GM19324 (cell line): ENCODE data around the gene PIGL.
"Not testable (repeated sequence)": the region's sequence is repeated elsewhere in the genome, so short reads cannot be mapped to it uniquely, and the experiment has no call there.

ENCODE experiments used
- ATAC-seq: cut with Tn5 transposase; IDR thresholded peaks from one replicate; pipeline ENCODE4 v1.9.1; 2021; ENCODE audit warnings: mild to moderate bottlenecking, moderate library complexity; ENCODE audit not compliant: unreplicated experiment, low FRiP score

PIGL gene

GRCh38 chr17:16215965-16216316 is 1.1 kb upstream of the PIGL start:
- no peak for ATAC-seq

GRCh38 chr17:16216341-16217001 is 539 bp upstream of the PIGL start:
- not testable (repeated sequence) for ATAC-seq

- ATAC-seq = no peak
These were observed 5.4 kb downstream of the PIGL start for GRCh38 chr17:16222406-16222805.

GRCh38 chr17:16229912-16230561 is 13.0 kb downstream of the PIGL start:
- ATAC-seq = not testable (repeated sequence)

- no peak for ATAC-seq
These were observed 15.4 kb downstream of the PIGL start for GRCh38 chr17:16232391-16232790.

GRCh38 chr17:16239931-16240330 is 22.9 kb downstream of the PIGL start:
- ATAC-seq = no peak

- no peak for ATAC-seq
These were observed 24.9 kb downstream of the PIGL start for GRCh38 chr17:16241906-16242399.

GRCh38 chr17:16243385-16243784 is 26.4 kb downstream of the PIGL start:
- no peak for ATAC-seq

GRCh38 chr17:16243801-16244567 is 27.0 kb downstream of the PIGL start:
- no peak for ATAC-seq

- no peak for ATAC-seq
These were observed 30.6 kb downstream of the PIGL start for GRCh38 chr17:16247586-16247984.

- ATAC-seq = no peak
These were observed 33.6 kb downstream of the PIGL start for GRCh38 chr17:16250635-16251034.

GRCh38 chr17:16251043-16251442 is 34.0 kb downstream of the PIGL start:
- no peak for ATAC-seq

GRCh38 chr17:16251556-16251955 is 34.5 kb downstream of the PIGL start:
- no peak for ATAC-seq

GRCh38 chr17:16254773-16255400 is 37.9 kb downstream of the PIGL start:
- no peak for ATAC-seq

- no peak for ATAC-seq
These were observed 38.5 kb downstream of the PIGL start for GRCh38 chr17:16255481-16255921.

GRCh38 chr17:16258901-16259300 is 41.9 kb downstream of the PIGL start:
- no peak for ATAC-seq

GRCh38 chr17:16259926-16260325 is 42.9 kb downstream of the PIGL start:
- no peak for ATAC-seq

- no peak for ATAC-seq
These were observed 44.0 kb downstream of the PIGL start for GRCh38 chr17:16261049-16261448.

GRCh38 chr17:16262201-16262600 is 45.2 kb downstream of the PIGL start:
- ATAC-seq = no peak

- ATAC-seq = no peak
These were observed 50.2 kb downstream of the PIGL start for GRCh38 chr17:16267174-16267573.

- no peak for ATAC-seq
These were observed 52.6 kb downstream of the PIGL start for GRCh38 chr17:16269658-16270057.
